K562 (cell line): ENCODE data around the gene CADM2. TPM values are rescaled to one million over a fixed set of nuclear protein-coding genes. Genes with fewer than 3 reads are reported as not detected.

ENCODE experiments used
- ATAC-seq: fragments of 200-7000 bp; cut with Tn5 transposase; 3 replicates; pipeline ENCODE4 v1.9.1; 2020; ENCODE audit warnings: moderate library complexity
- BruUV-seq: library from RNA; stranded (reverse); fragments of 400-500 nt; replicated peaks from 2 replicates; lab custom pipeline; 2021; lab: Mats Ljungman, UMichigan
- CTCF ChIA-PET: fragments of 300-600 bp; formaldehyde crosslinking; extraction: SDS; loops from one replicate; lab custom pipeline; 2021; ENCODE audit warnings: low intra/inter-chr PET ratio; lab: Yijun Ruan, JAX
- POLR2A ChIA-PET: fragments of 300-600, 350-650 bp; sonication (Branson Sonifier 250); formaldehyde crosslinking; extraction: SDS; loops from one replicate; lab custom pipeline; 2021; ENCODE audit warnings: antibody characterized with exemption, inconsistent platforms; lab: Yijun Ruan, JAX
- DNase-seq, 4 experiments: peaks; one replicate each; pipeline versions ENCODE4 v3.0.0 to v3.0.0-alpha.2; 2011 to 2018; ENCODE audit warnings: low spot score in 3 of 4, mixed read lengths in 3 of 4; ENCODE audit errors: extremely low read depth in 1 of 4
- FAIRE-seq: peaks from 2 replicates; lab custom pipeline; 2011; peaks lifted over from hg19 to GRCh38; lab: Jason Lieb, UNC
- H2AFZ ChIP-seq: 2 replicates; pipeline ENCODE4 v1.6.0; 2011; ENCODE audit warnings: low read depth, low read length, control low read depth, inconsistent platforms
- H3K27ac ChIP-seq: fragments of 200-600 bp; 3 replicates; pipeline ENCODE4 v1.8.0; 2011; ENCODE audit warnings: low read depth, mild to moderate bottlenecking, control low read depth, inconsistent platforms, low read length, moderate library complexity, mixed read lengths; ENCODE audit errors: extremely low read depth
- H3K27me3 ChIP-seq, 2 experiments: fragments of 300-600 bp in 1 of 2; 2 replicates in 1 of 2; 3 replicates in 1 of 2; pipeline versions ENCODE4 v1.6.0 to v1.8.0; 2011; ENCODE audit warnings: inconsistent platforms in 2 of 2, low read length in 2 of 2, mild to moderate bottlenecking in 1 of 2, mixed read lengths in 1 of 2, moderate library complexity in 1 of 2; ENCODE audit not compliant: control insufficient read depth in 2 of 2, insufficient read depth in 2 of 2
- H3K36me3 ChIP-seq: fragments of 300-600 bp; 3 replicates; pipeline ENCODE4 v1.8.0; 2011; ENCODE audit warnings: mild to moderate bottlenecking, low read length, inconsistent platforms; ENCODE audit not compliant: control insufficient read depth, insufficient read depth
- H3K4me1 ChIP-seq, 2 experiments: fragments of 200-600 bp in 1 of 2; replicated peaks in 1 of 2; 2 replicates in 1 of 2; 3 replicates in 1 of 2; pipeline versions ENCODE4 v1.5.1 to v1.8.0; 2011; ENCODE audit warnings: inconsistent platforms in 2 of 2, low read length in 2 of 2, mild to moderate bottlenecking in 1 of 2, mixed read lengths in 1 of 2, moderate library complexity in 1 of 2; ENCODE audit not compliant: control insufficient read depth in 2 of 2, insufficient read depth in 2 of 2
- H3K4me2 ChIP-seq: 2 replicates; pipeline ENCODE4 v1.6.1; 2011; ENCODE audit warnings: low read length, control low read depth, inconsistent platforms, mixed read lengths; ENCODE audit not compliant: insufficient read depth
- H3K4me3 ChIP-seq: fragments of 200-600 bp; sonication (generic), shearing (Covaris generic); 2 replicates; pipeline ENCODE4 v1.5.1; 2016; ENCODE audit warnings: control low read depth, inconsistent platforms
- H3K79me2 ChIP-seq: fragments of 200-600 bp; 3 replicates; pipeline ENCODE4 v1.8.0; 2011; ENCODE audit warnings: low read length, inconsistent platforms; ENCODE audit not compliant: control insufficient read depth, insufficient read depth
- H3K9ac ChIP-seq, 2 experiments: 2 replicates each; pipeline versions ENCODE4 v1.6.0 to v1.6.1; 2011; ENCODE audit warnings: low read depth in 2 of 2, low read length in 2 of 2, control low read depth in 1 of 2, inconsistent platforms in 1 of 2, mild to moderate bottlenecking in 1 of 2, mixed read lengths in 1 of 2; ENCODE audit not compliant: insufficient read depth in 1 of 2
- H3K9me1 ChIP-seq: one replicate; pipeline ENCODE4 v1.6.0; 2011; ENCODE audit warnings: inconsistent platforms, mild to moderate bottlenecking, low read length, moderate library complexity; ENCODE audit not compliant: control insufficient read depth, insufficient read depth
- H3K9me3 ChIP-seq: replicated peaks from 2 replicates; pipeline ENCODE4 v1.5.1; 2011; ENCODE audit warnings: low read depth, low read length, inconsistent platforms; ENCODE audit not compliant: control insufficient read depth, insufficient read depth
- H4K20me1 ChIP-seq: replicated peaks from 2 replicates; pipeline ENCODE4 v1.6.1; 2011; ENCODE audit warnings: low read length, inconsistent platforms, mixed read lengths; ENCODE audit not compliant: control insufficient read depth, insufficient read depth
- CC2D1A ChIP-seq: fragments of 450-650 bp; IDR thresholded peaks from 2 replicates; pipeline ENCODE4 v1.6.1; 2017; ENCODE audit warnings: mild to moderate bottlenecking
- DIDO1 ChIP-seq: fragments of 450-650 bp; IDR thresholded peaks from 2 replicates; pipeline ENCODE4 v1.6.1; 2016; ENCODE audit warnings: low read depth, missing biosample characterization, missing genetic modification characterization
- E2F4 ChIP-seq: sonication (generic); formaldehyde crosslinking; IDR thresholded peaks from 2 replicates; pipeline ENCODE4 v1.8.0; 2022; ENCODE audit warnings: mild to moderate bottlenecking, low read depth, missing genetic modification reagents
- KDM4B ChIP-seq, 2 experiments: fragments of 450-650 bp in 1 of 2; sonication (generic) in 1 of 2; IDR thresholded peaks; 2 replicates each; pipeline ENCODE4 v1.6.1; 2016 to 2017; ENCODE audit warnings: borderline replicate concordance in 2 of 2, antibody characterized with exemption in 1 of 2, low read depth in 1 of 2, mild to moderate bottlenecking in 1 of 2
- MEIS2 ChIP-seq: fragments of 450-650 bp; IDR thresholded peaks from 2 replicates; pipeline ENCODE4 v1.6.1; 2014; ENCODE audit warnings: mild to moderate bottlenecking; ENCODE audit not compliant: partially characterized antibody
- NBN ChIP-seq: fragments of 450-650 bp; IDR thresholded peaks from 2 replicates; pipeline ENCODE4 v1.6.1; 2016; ENCODE audit warnings: low read depth, mild to moderate bottlenecking
- NFXL1 ChIP-seq: fragments of 450-650 bp; formaldehyde crosslinking; IDR thresholded peaks from 2 replicates; pipeline ENCODE4 v1.4.0; 2021; ENCODE audit warnings: mild to moderate bottlenecking
- PHF8 ChIP-seq: fragments of 200-600 bp; sonication (generic); IDR thresholded peaks from 2 replicates; pipeline ENCODE4 v1.6.1; 2012; ENCODE audit warnings: mixed run types, mild to moderate bottlenecking, inconsistent platforms, low read length, moderate library complexity, borderline replicate concordance
- SPI1 ChIP-seq: IDR thresholded peaks from 2 replicates; pipeline ENCODE4 v1.6.1; 2011; ENCODE audit warnings: low read depth, low read length, control low read depth, borderline replicate concordance
- SREBF1 ChIP-seq: fragments of 150-350 bp; IDR thresholded peaks from 2 replicates; pipeline ENCODE4 v1.6.1; 2014; ENCODE audit warnings: antibody characterized with exemption, low read depth, low read length, borderline replicate concordance
- THRA ChIP-seq: fragments of 450-650 bp; IDR thresholded peaks from 2 replicates; pipeline ENCODE4 v1.6.1; 2017; ENCODE audit warnings: mild to moderate bottlenecking, moderate library complexity
- ZBTB9 ChIP-seq: fragments of 450-650 bp; formaldehyde crosslinking; IDR thresholded peaks from 2 replicates; pipeline ENCODE4 v1.4.0; 2020; ENCODE audit warnings: mild to moderate bottlenecking, moderate library complexity
- ZNF134 ChIP-seq: fragments of 250-450 bp; sonication (Bioruptor Pico); conservative IDR thresholded peaks from 2 replicates; pipeline ENCODE4 v1.4.0; 2020
- ZNF444 ChIP-seq: fragments of 250-450 bp; sonication (Bioruptor Pico); IDR thresholded peaks from 2 replicates; pipeline ENCODE4 v1.4.0; 2020; ENCODE audit warnings: mild to moderate bottlenecking, moderate library complexity
- ZNF584 ChIP-seq: fragments of 200-800 bp; sonication (Bioruptor generic); IDR thresholded peaks from 2 replicates; pipeline ENCODE4 v1.6.1; 2016; ENCODE audit warnings: low read depth, mild to moderate bottlenecking, missing genetic modification characterization, missing compliant biosample characterization
- ZNF77 ChIP-seq: fragments of 250-450 bp; sonication (Bioruptor Pico); IDR thresholded peaks from 2 replicates; pipeline ENCODE4 v1.5.0; 2020
- WGBS: fragments of 100-300 bp; shearing (Covaris generic); methylation state at CpG from one replicate; pipeline ENCODE4 v1.1.6; 2016; ENCODE audit warnings: low coverage, mixed read lengths; ENCODE audit not compliant: insufficient coverage; ENCODE audit errors: missing lambda C conversion rate; 5-methylcytosine and 5-hydroxymethylcytosine counted together
- in situ Hi-C: fragments of 300-500 bp; cut with MboI; formaldehyde crosslinking; loops from 4 replicates; pipeline ENCODE4 v1.15.0; 2018; ENCODE audit warnings: inconsistent platforms, mixed read lengths
- intact Hi-C: fragments of 100-400 bp; cut with micrococcal nuclease; formaldehyde crosslinking; loops from 2 replicates; pipeline ENCODE4 v1.14.2; 2022
- polyA plus RNA-seq, 8 experiments: library from polyadenylated mRNA; depleted of rRNA in 4 of 8; stranded (reverse) in 5 of 8; unstranded in 3 of 8; fragments of >200 nt; fragmentation: Nextera tagmentation in 2 of 8; fragmentation: Illumina TruSeq in 1 of 8; extraction: Ambion mirVana in 2 of 8; extraction: Trizol in 1 of 8; gene quantifications; 2 replicates each; pipeline versions ENCODE4 v1.2.1 to v1.2.3, GENCODE V29; 2011 to 2014; ENCODE audit warnings: inconsistent platforms in 1 of 8, missing spikeins in 1 of 8
- total RNA-seq, 7 experiments: library from RNA; depleted of rRNA in 6 of 7; stranded (reverse); fragments of >200 nt in 6 of 7; fragmentation: Illumina TruSeq in 2 of 7; extraction: Trizol in 2 of 7; gene quantifications; 2 replicates each; pipeline versions ENCODE4 v1.2.1 to v1.2.3, GENCODE V29; 2011 to 2021; ENCODE audit warnings: low replicate concordance in 1 of 7

The CADM2 gene
- total and polyA plus RNA-seq, 9 of the 15 experiments (the other 6 are each of a cell fraction or from before 2014, with no cell fraction given), result 0.11 to 3.2 (median 0.95) TPM

GRCh38 chr3:85662462-85662861, 703.7 kb downstream of the CADM2 start:
- intact Hi-C loops (no loop called here), in situ Hi-C loops (no loop called here)
- no peak overlapping the region for H3K4me2 ChIP-seq
- CTCF ChIA-PET, result no interaction called here
- H2AFZ ChIP-seq, result no peak overlapping the region
- no peaks in the 10 kb centered on the region for H3K9me1 ChIP-seq
- BruUV-seq, result no TSS peak
- ATAC-seq (no peak), DNase-seq (no peak), FAIRE-seq (no peak)
- H3K9me3 ChIP-seq, result no peaks in the 10 kb centered on the region
- no peaks in the 10 kb centered on the region for H4K20me1 ChIP-seq
- H3K4me1 ChIP-seq, result no peaks in the 10 kb centered on the region
- H3K79me2 ChIP-seq, result no peaks in the 10 kb centered on the region
- H3K9ac ChIP-seq, result no peak overlapping the region
- H3K27ac ChIP-seq, result no peak overlapping the region
- H3K4me3 ChIP-seq, result no peak overlapping the region
- TF ChIP-seq SPI1, result no peak
- TF ChIP-seq ZNF134 (CRISPR knock-in tag), result no peak
- no peak for TF ChIP-seq MEIS2
- TF ChIP-seq CC2D1A, result no peak
- TF ChIP-seq E2F4, result no peak
- no peak for TF ChIP-seq KDM4B (IDR thresholded peaks at IDR 0.05; ENCODE audit: borderline replicate concordance in 2 of 2, low read depth in 1 of 2)
- no peak for TF ChIP-seq NFXL1 (CRISPR knock-in tag)
- TF ChIP-seq ZNF444, result no peak
- no peak for TF ChIP-seq PHF8
- TF ChIP-seq ZNF584 (CRISPR knock-in tag), result no peak
- no peak for TF ChIP-seq ZBTB9
- no peak for TF ChIP-seq ZNF77 (CRISPR knock-in tag)
- no peak for TF ChIP-seq DIDO1
- TF ChIP-seq NBN, result no peak
- no peak for TF ChIP-seq SREBF1
- TF ChIP-seq THRA, result no peak
- WGBS, result 0% methylated on average over 3 of the region's 3 CpGs
- POLR2A ChIA-PET, result no interaction called here
- H3K27me3 ChIP-seq, result no peaks in the 10 kb centered on the region
- no peaks in the 10 kb centered on the region for H3K36me3 ChIP-seq
